Adrenal gland (tissue), 5 donors: Measurements from ENCODE around the gene NDUFS2.

Experiments used
- CTCF ChIP-seq, 6 experiments: fragments of 450-650 bp in 4 of 6; fragments of 200-600 bp in 2 of 6; sonication (generic) in 1 of 6; IDR thresholded peaks; 1 replicate in 5 of 6; 2 replicates in 1 of 6; pipeline versions ENCODE4 v1.5.1 to v1.8.0; 2016 to 2021; ENCODE audit warnings: antibody characterized with exemption in 6 of 6, mild to moderate bottlenecking in 2 of 6, moderate library complexity in 1 of 6
- POLR2A ChIP-seq, 2 donors: fragments of 450-650 bp; IDR thresholded peaks; one replicate each; pipeline ENCODE4 v1.6.1; 2017; ENCODE audit warnings: antibody characterized with exemption in 2 of 2, mild to moderate bottlenecking in 2 of 2, moderate library complexity in 1 of 2
- donor health status: DM: no; HTN: no; CAD: no.

DNA sequence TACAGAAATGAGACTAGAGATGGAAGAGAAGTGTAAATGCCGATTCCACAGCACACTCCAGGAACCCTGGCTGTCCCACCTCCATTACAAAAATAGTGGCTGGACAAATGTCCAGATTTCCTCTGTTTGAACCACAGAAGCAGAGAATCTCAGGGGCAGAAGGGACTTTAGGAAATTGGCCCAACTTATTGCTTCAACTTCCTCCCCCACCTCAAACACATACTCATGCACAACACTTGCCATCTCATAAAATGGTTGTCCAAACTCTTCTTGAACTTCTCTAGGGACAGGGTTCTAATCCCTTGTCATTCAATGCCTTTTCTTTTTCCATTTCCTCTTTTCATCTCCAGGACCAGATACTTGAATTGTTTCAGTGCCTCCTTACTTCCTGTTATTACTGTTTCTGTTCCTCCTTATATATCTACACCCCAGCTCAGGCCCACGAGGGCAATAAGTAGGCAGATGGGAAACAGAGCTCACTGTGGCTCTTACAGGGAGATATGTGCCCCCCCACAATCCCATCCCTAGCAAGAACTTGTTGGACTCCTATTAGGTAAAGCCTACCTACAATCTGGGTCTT lies 16.3 kb upstream of the NDUFS2 start:
- TF ChIP-seq POLR2A (IDR thresholded peaks at IDR 0.05): no peak
- TF ChIP-seq CTCF (IDR thresholded peaks at IDR 0.05): no peak
